Spinal cord (tissue), 10 donors: ENCODE measurements around the gene LHFPL2. TPM values are rescaled to one million over a fixed set of nuclear protein-coding genes. Genes with fewer than 3 reads are reported as not detected.

ENCODE experiments used
- DNase-seq, 6 donors: peaks; one replicate each; pipeline versions ENCODE4 v3.0.0 to v3.0.0-alpha.2; 2013 to 2015; ENCODE audit warnings: low spot score in 6 of 6, low read depth in 4 of 6
- H3K27ac ChIP-seq: one replicate; pipeline ENCODE4 v1.5.1; 2013; ENCODE audit warnings: low read depth, low read length, control low read depth
- H3K27me3 ChIP-seq: one replicate; pipeline ENCODE4 v1.6.1; 2013; ENCODE audit warnings: low read length; ENCODE audit not compliant: control insufficient read depth, insufficient read depth
- H3K36me3 ChIP-seq: one replicate; pipeline ENCODE4 v1.6.1; 2013; ENCODE audit warnings: low read length; ENCODE audit not compliant: control insufficient read depth, insufficient read depth
- H3K4me1 ChIP-seq: one replicate; pipeline ENCODE4 v1.6.1; 2013; ENCODE audit warnings: low read length; ENCODE audit not compliant: control insufficient read depth, insufficient read depth
- H3K4me3 ChIP-seq: one replicate; pipeline ENCODE4 v1.5.1; 2013; ENCODE audit warnings: low read depth, low read length, control low read depth
- H3K9me3 ChIP-seq: one replicate; pipeline ENCODE4 v1.6.1; 2013; ENCODE audit warnings: low read length; ENCODE audit not compliant: control insufficient read depth, insufficient read depth
- WGBS: methylation state at CpG from one replicate; pipeline ENCODE4 v1.1.5; 2013; ENCODE audit warnings: missing lambda C conversion rate; ENCODE audit not compliant: insufficient coverage; 5-methylcytosine and 5-hydroxymethylcytosine counted together
- polyA plus RNA-seq, 2 donors: library from polyadenylated mRNA; unstranded; fragments of 120-200 nt; gene quantifications; one replicate each; pipeline ENCODE4 v1.2.1, GENCODE V29; 2013; ENCODE audit not compliant: insufficient read length in 2 of 2
- total RNA-seq, 2 donors: library from RNA; depleted of rRNA in 1 of 2; stranded (reverse); fragments of 120-200 nt in 1 of 2; fragments of >200 nt in 1 of 2; gene quantifications; one replicate each; pipeline versions ENCODE4 v1.2.3 to v1.2.4, GENCODE V29; 2013 to 2014
- donor health status: healthy.

LHFPL2 gene
- total and polyA plus RNA-seq, 4 donors = 39.4 to 81.8 (median 58.2) TPM

DNA sequence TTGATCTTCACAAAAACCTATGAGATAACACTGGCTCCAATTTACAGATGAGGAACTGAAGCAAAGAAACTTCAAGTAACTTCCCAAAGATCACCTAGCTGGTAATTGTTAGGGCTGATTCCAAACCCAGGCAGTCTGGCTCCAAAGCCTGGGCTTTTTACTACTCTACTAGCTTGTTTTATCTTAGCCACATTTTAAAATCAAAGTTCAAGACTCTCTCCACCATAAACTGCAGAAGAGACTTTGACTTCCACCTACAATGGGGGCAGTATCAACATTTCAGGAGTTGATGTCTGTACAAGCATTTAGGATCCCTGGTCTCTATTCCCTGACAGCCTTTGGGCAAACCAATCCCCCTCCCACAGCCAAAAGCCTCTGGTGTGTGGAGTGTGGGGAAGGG lies 33.8 kb downstream of the LHFPL2 start:
- Histone ChIP-seq H3K4me1 (peaks cover 17% of the 10 kb centered on the region), H3K36me3 (no peaks in the 10 kb centered on the region), H3K27ac (no peak overlapping the region), H3K4me3 (no peak overlapping the region), H3K27me3 (no peaks in the 10 kb centered on the region), H3K9me3 (no peaks in the 10 kb centered on the region)
- no peak for DNase-seq

DNA sequence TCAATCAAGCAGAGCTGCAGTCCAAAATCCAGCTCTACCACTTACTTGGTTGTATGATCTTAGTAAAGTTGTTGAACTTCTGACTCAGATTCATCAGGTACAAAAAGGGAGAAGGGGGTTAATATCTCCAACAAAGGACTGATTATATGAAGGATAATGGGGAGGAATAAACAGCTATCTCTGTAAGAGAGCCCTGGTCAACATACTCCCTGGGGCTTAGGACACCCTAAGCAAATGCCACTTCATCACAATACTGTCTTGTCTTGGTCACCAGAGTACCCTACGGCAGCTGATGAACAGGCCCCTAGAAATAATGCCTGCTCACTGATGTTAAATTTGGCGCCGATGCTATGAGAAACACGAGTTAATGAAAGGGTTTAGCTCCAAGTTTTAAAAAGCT lies 34.8 kb downstream of the LHFPL2 start:
- peaks cover 17% of the 10 kb centered on the region for H3K4me1 ChIP-seq
- H3K9me3 ChIP-seq = no peaks in the 10 kb centered on the region
- WGBS = 86% methylated on average over 4 of the region's 4 CpGs

DNA sequence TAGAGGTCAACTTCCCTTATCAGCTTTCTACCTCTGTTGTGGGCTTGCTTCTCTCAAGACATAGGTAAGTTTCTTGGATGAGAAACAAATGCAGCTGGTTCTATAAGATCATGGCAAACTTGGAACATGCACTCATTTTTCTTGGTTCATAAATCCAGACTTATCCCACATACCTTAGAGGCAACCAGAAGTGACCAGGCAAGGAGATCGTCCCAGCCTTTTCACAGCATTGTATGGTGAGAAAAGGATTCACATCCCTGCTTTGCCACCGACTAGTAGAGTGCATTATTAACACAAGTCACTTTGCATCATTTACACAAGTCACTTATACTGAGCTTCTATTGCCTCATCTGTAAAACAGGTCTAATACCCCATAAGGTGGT lies 35.4 kb downstream of the LHFPL2 start:
- peaks cover 17% of the 10 kb centered on the region for H3K4me1 ChIP-seq
- no CpG with 5 or more reads among the region's 2 CpGs for WGBS
- no peak overlapping the region for H3K4me3 ChIP-seq
- no peaks in the 10 kb centered on the region for H3K9me3 ChIP-seq
- no peaks in the 10 kb centered on the region for H3K27me3 ChIP-seq
- H3K36me3 ChIP-seq = no peaks in the 10 kb centered on the region
- H3K27ac ChIP-seq = no peak overlapping the region
- no peak for DNase-seq

More for the DNA sequence above, 34.8 kb downstream of the LHFPL2 start:
- H3K36me3 ChIP-seq = no peaks in the 10 kb centered on the region
- DNase-seq = no peak
- H3K27ac ChIP-seq = no peak overlapping the region
- no peaks in the 10 kb centered on the region for H3K27me3 ChIP-seq
- H3K4me3 ChIP-seq = no peak overlapping the region

DNA sequence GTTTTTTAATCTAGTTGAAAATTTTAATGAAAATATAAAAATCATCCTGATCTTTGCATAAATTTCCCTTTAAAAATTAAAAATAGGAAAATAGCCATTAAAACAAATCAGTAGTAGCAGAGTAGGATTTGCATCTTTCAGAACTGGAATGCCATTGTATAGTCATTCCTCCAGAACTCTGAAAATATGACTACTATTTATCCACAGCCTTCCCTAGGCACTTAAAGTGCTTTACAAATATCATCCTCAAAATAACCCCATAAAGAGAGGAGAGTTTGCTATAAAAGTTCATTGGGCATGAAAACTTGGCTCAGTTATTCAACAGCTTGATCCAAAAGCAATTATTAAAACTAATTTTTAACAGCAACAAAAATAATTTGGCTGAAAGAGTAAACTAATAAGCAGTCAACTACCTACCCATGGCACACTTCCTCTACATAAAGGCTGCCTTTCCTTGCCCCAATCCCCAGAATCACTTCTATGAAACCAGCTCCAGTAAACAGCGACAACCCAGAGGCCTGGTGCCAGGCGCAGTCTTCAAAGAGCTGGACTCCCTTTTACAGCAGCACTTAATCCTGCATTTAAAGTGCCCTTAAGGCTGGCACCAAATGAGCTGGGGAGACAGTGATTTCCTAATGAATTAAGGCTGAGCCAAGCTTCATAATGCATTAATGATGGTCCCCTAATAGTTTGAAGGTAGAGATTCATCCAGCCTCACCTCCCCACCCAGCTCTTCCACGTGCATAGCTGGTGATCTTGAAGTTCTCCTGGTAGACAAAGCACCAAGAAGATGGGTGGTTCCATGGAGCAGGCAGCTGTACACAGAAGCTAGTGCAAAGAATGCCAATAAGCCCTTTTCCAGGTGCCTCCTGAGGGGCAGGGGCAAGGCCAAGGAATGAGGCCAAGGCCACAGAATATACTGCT lies 36.1 kb downstream of the LHFPL2 start:
- H3K9me3 ChIP-seq = no peaks in the 10 kb centered on the region
- H3K4me1 ChIP-seq = peaks cover 17% of the 10 kb centered on the region
- H3K4me3 ChIP-seq = no peak overlapping the region
- 43% methylated on average over 1 of the region's 3 CpGs for WGBS
- peak in 3 of 6 donors; percentile 32 to 66 (median 46) for DNase-seq
- H3K36me3 ChIP-seq = no peaks in the 10 kb centered on the region
- no peaks in the 10 kb centered on the region for H3K27me3 ChIP-seq
- H3K27ac ChIP-seq = no peak overlapping the region

DNA sequence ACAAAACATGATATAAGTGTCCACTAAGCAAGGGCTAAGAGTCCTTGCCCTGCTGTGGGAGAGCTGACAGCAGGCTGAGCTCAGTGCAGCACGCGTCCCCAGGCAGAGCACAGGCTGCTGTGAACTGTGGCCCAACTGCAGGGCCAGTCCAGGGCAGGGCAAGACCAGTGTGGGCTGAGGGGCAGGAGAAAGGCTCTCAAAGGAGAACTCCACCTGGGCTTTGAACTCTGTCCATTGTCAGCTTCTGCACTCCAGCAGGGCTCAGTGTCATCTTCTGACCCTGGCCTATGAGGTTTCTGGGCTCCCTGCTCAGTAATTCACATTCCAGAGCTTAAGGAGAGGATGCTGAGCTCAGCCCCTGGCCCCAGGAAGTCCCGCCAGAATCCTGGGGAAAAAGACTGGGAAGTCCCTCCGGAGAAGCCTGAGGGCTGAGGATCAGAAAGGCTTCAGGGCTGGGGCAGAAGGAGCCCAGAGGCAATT lies 37.4 kb downstream of the LHFPL2 start:
- H3K4me1 ChIP-seq = peaks cover 17% of the 10 kb centered on the region
- no peak overlapping the region for H3K4me3 ChIP-seq
- no peaks in the 10 kb centered on the region for H3K36me3 ChIP-seq
- no peaks in the 10 kb centered on the region for H3K27me3 ChIP-seq
- 64% methylated on average over 4 of the region's 4 CpGs for WGBS
- peak overlapping the region; percentile 44 for H3K27ac ChIP-seq
- no peaks in the 10 kb centered on the region for H3K9me3 ChIP-seq
- DNase-seq = peak in 1 of 6 donors; percentile 46

DNA sequence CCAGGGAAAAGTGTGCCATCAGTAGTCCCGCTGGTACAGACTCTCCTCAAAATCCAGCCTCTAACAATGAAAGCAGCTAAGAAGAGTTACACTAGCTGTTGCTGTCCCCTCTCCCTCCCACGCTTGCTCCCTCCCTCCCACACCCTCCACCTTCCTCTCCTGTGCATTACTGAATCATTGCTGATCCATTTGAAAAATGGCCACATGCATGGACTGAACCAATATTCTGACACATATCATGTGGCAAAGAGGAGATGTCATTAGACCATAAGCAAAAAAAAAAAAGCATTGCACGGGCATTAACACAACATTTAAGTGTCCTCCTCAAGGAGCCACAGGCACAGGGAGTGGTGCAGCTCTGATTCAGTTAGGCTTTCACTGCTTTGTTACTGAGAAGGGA lies 37.9 kb downstream of the LHFPL2 start:
- no peaks in the 10 kb centered on the region for H3K36me3 ChIP-seq
- 84% methylated on average over 2 of the region's 3 CpGs for WGBS
- H3K27ac ChIP-seq = peak overlapping the region; percentile 20
- DNase-seq = no peak
- H3K9me3 ChIP-seq = no peaks in the 10 kb centered on the region
- H3K4me1 ChIP-seq = peaks cover 17% of the 10 kb centered on the region
- no peak overlapping the region for H3K4me3 ChIP-seq
- H3K27me3 ChIP-seq = no peaks in the 10 kb centered on the region

DNA sequence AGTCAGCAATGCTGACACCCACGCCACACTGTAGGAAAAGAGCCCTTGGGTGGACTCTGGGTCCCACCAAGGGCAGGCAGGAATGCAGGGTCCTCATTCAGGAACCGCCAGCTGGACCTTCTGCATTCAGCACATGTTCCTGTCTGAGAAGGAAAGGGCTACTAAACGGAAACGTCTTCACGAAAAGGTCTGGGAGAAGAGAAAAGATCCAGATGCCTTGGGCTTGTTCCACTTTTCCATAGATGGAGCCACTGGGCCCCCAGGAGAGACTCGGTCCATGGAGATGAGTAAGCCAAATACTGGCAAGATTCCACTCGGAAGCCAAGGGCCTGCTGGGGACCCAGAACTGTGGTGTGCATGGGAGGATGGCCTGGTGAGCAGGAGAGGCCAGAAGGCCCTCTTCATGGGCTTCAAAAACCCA lies 38.4 kb downstream of the LHFPL2 start:
- H3K27ac ChIP-seq = peak overlapping the region; percentile 20
- 89% methylated on average over 6 of the region's 7 CpGs for WGBS
- H3K4me3 ChIP-seq = no peak overlapping the region
- H3K4me1 ChIP-seq = peaks cover 17% of the 10 kb centered on the region
- H3K27me3 ChIP-seq = no peaks in the 10 kb centered on the region
- H3K36me3 ChIP-seq = no peaks in the 10 kb centered on the region
- no peak for DNase-seq
- no peaks in the 10 kb centered on the region for H3K9me3 ChIP-seq

DNA sequence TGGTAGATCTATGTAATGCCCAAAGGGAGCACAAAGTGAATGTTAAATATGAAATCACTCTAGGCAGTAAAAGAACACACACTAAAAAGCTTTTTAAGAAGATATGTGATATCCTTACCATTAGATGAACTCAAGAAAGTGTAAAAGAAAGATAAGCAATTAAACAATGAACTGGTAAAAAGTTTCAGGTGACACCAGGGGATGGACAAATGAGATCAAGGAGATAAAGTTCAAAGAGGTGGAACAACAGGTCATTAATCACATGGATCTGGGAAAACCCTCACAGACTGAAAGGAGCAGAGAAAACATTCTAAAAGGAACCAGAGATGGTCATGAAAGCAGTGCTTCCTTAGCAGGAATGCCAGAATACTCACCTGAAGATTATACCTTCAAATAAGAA lies 40.7 kb downstream of the LHFPL2 start:
- H3K9me3 ChIP-seq = peaks cover 2% of the 10 kb centered on the region
- no peaks in the 10 kb centered on the region for H3K36me3 ChIP-seq
- no peaks in the 10 kb centered on the region for H3K27me3 ChIP-seq
- no peak overlapping the region for H3K4me3 ChIP-seq
- no peak overlapping the region for H3K27ac ChIP-seq
- DNase-seq = no peak
- peaks cover 15% of the 10 kb centered on the region for H3K4me1 ChIP-seq

DNA sequence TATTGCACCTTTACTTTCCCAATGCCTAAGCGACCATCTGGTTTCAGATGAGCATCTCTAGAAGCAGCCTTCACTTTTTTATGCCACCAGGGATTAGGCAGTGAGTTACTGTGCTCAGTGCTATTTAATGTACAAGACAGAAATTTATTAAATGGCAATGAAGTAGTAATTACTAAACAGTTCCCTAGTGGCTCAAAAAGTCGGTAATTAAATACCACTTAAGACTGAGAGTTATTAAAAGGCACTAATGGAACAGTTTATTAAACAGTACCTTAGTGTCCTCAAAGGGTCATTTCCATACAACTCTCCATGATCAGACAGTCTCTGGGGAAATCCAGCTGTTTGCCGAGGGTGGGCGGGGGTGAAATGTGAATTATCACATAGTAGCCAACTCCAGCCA lies 42.3 kb downstream of the LHFPL2 start:
- no CpG with 5 or more reads among the region's 4 CpGs for WGBS
- Histone ChIP-seq H3K27ac (no peak overlapping the region), H3K9me3 (peaks cover 2% of the 10 kb centered on the region), H3K4me3 (no peak overlapping the region), H3K36me3 (no peaks in the 10 kb centered on the region), H3K27me3 (no peaks in the 10 kb centered on the region), H3K4me1 (peaks cover 8% of the 10 kb centered on the region)
- DNase-seq = peak in 1 of 6 donors; percentile 61

DNA sequence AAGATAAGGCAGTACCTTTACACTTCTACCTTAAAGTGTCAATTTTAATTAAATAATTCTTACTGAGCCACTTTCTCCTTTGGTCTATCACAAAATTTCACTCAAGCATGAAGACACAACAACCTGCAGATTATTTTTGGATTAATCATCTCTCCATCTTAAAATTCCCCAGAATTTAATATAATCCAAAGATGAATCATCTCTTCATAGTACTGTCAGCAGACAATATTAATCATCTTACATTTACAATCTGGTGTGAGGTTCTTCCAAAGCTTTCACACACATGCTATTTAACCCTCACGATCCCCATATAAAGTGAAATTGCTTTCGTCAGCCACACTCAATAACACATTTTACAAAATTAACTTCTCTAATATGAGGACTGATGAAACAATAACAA lies 43.0 kb downstream of the LHFPL2 start:
- no peak overlapping the region for H3K27ac ChIP-seq
- WGBS = no CpG with 5 or more reads among the region's 2 CpGs
- no peaks in the 10 kb centered on the region for H3K36me3 ChIP-seq
- H3K4me1 ChIP-seq = peaks cover 3% of the 10 kb centered on the region
- DNase-seq = no peak
- no peaks in the 10 kb centered on the region for H3K27me3 ChIP-seq
- H3K4me3 ChIP-seq = no peak overlapping the region
- peaks cover 2% of the 10 kb centered on the region for H3K9me3 ChIP-seq
